Ovary (tissue), 3 donors: Measurements from ENCODE around the gene ZNF223.

Experiments
- EP300 ChIP-seq: sonication (generic); formaldehyde crosslinking; IDR thresholded peaks from one replicate; pipeline ENCODE4 v1.6.1; 2017; ENCODE audit warnings: antibody characterized with exemption
- POLR2A ChIP-seq: fragments of 450-650 bp; IDR thresholded peaks from one replicate; pipeline ENCODE4 v1.6.1; 2017; ENCODE audit warnings: antibody characterized with exemption, mild to moderate bottlenecking, moderate library complexity
- TF ChIP-seq, protein P1 (sequence below), 3 donors: fragments of 450-650 bp in 2 of 3; fragments of 200-600 bp in 1 of 3; IDR thresholded peaks; one replicate each; pipeline versions ENCODE4 v1.5.1 to v1.8.0; 2016 to 2022; ENCODE audit warnings: antibody characterized with exemption in 3 of 3, mild to moderate bottlenecking in 1 of 3
- donor health status: DM: no; HTN: no; CAD: no.

DNA sequence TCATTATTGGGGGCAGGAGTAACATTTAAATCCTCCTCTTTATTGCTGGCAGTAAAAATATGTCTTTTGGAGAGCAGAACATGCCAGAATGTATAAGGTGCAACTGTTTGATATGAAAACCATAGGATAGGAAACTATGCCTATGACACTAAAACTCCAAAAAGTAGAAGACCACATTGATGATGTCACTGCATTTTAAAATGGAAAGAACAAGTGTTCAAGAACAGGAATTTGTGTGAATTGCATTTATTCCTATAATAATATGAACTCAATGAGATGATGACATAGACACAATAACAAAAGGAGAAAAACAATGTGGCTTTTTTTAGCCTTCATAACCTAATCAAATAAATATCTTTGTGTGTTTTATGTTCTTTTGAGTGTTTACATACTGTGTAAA, 57.6 kb downstream of the ZNF223 start:
- TF ChIP-seq, protein P1, sequence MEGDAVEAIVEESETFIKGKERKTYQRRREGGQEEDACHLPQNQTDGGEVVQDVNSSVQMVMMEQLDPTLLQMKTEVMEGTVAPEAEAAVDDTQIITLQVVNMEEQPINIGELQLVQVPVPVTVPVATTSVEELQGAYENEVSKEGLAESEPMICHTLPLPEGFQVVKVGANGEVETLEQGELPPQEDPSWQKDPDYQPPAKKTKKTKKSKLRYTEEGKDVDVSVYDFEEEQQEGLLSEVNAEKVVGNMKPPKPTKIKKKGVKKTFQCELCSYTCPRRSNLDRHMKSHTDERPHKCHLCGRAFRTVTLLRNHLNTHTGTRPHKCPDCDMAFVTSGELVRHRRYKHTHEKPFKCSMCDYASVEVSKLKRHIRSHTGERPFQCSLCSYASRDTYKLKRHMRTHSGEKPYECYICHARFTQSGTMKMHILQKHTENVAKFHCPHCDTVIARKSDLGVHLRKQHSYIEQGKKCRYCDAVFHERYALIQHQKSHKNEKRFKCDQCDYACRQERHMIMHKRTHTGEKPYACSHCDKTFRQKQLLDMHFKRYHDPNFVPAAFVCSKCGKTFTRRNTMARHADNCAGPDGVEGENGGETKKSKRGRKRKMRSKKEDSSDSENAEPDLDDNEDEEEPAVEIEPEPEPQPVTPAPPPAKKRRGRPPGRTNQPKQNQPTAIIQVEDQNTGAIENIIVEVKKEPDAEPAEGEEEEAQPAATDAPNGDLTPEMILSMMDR (IDR thresholded peaks at IDR 0.05): no peak
- no peak for TF ChIP-seq POLR2A
- no peak for TF ChIP-seq EP300
